Uterus (tissue), 2 donors: ENCODE measurements around the gene ZC4H2.
"Not testable (repeated sequence)": the region's sequence is repeated elsewhere in the genome, so short reads cannot be mapped to it uniquely, and the experiment has no call there.

Experiments
- CTCF ChIP-seq, 4 experiments: fragments of 200-600 bp in 2 of 4; fragments of 450-650 bp in 2 of 4; sonication (generic) in 2 of 4; IDR thresholded peaks; one replicate each; pipeline ENCODE4 v1.5.1; 2016 to 2019; ENCODE audit warnings: antibody characterized with exemption in 4 of 4, mild to moderate bottlenecking in 2 of 4, moderate library complexity in 1 of 4
- POLR2A ChIP-seq, 2 donors: fragments of 450-650 bp; IDR thresholded peaks; one replicate each; pipeline ENCODE4 v1.6.1; 2016; ENCODE audit warnings: antibody characterized with exemption in 2 of 2, mild to moderate bottlenecking in 1 of 2, moderate library complexity in 1 of 2

- not testable (repeated sequence) for TF ChIP-seq CTCF, POLR2A (IDR thresholded peaks at IDR 0.05)
These were observed 97.5 kb downstream of the ZC4H2 start for GRCh38 chrX:64878709-64879108.
